HG03469 (cell line): ENCODE results near the gene RPS14.
A peak's percentile ranks its signal among the peaks of the same experiment; 100 is the strongest.

ENCODE experiments used
- ATAC-seq: cut with Tn5 transposase; IDR thresholded peaks from one replicate; pipeline ENCODE4 v1.9.1; 2021; ENCODE audit warnings: mild to moderate bottlenecking, moderate library complexity, moderate number of reproducible peaks; ENCODE audit not compliant: unreplicated experiment

Gene RPS14

GRCh38 chr5:150449517-150450339, at the start of gene RPS14:
Gene RPS14 (minus strand): TSS chr5:150449739. CDS start chr5:150447733, 2,006 bp downstream.
- ATAC-seq, result peak; percentile 78

GRCh38 chr5:150498971-150499370, 49.4 kb upstream of the RPS14 start:
- ATAC-seq, result no peak

GRCh38 chr5:150498501-150498900, 49.0 kb upstream of the RPS14 start:
- no peak for ATAC-seq

GRCh38 chr5:150497989-150498317, 48.4 kb upstream of the RPS14 start:
- ATAC-seq, result no peak

GRCh38 chr5:150497274-150497988, 47.9 kb upstream of the RPS14 start:
- ATAC-seq, result no peak

GRCh38 chr5:150496534-150496933, 47.0 kb upstream of the RPS14 start:
- no peak for ATAC-seq

- no peak for ATAC-seq
These were observed 46.6 kb upstream of the RPS14 start for GRCh38 chr5:150496098-150496497.

GRCh38 chr5:150492621-150493020, 43.1 kb upstream of the RPS14 start:
- no peak for ATAC-seq

GRCh38 chr5:150491876-150492275, 42.3 kb upstream of the RPS14 start:
- ATAC-seq, result no peak

GRCh38 chr5:150490754-150491153, 41.2 kb upstream of the RPS14 start:
- ATAC-seq, result no peak

GRCh38 chr5:150490296-150490669, 40.7 kb upstream of the RPS14 start:
- no peak for ATAC-seq

GRCh38 chr5:150489360-150490295, 40.1 kb upstream of the RPS14 start:
- peak; percentile 81 for ATAC-seq

GRCh38 chr5:150488519-150489359, 39.2 kb upstream of the RPS14 start:
- no peak for ATAC-seq

GRCh38 chr5:150487199-150488061, 37.9 kb upstream of the RPS14 start:
- ATAC-seq, result no peak

GRCh38 chr5:150486402-150487198, 37.1 kb upstream of the RPS14 start:
- ATAC-seq, result no peak

- no peak for ATAC-seq
These were observed 36.3 kb upstream of the RPS14 start for GRCh38 chr5:150485693-150486401.

GRCh38 chr5:150484964-150485692, 35.6 kb upstream of the RPS14 start:
- ATAC-seq, result no peak
